ENCODE data around the gene APOL3.
A peak's percentile ranks its signal among the peaks of the same experiment; 100 is the strongest.

Gene APOL3

DNA sequence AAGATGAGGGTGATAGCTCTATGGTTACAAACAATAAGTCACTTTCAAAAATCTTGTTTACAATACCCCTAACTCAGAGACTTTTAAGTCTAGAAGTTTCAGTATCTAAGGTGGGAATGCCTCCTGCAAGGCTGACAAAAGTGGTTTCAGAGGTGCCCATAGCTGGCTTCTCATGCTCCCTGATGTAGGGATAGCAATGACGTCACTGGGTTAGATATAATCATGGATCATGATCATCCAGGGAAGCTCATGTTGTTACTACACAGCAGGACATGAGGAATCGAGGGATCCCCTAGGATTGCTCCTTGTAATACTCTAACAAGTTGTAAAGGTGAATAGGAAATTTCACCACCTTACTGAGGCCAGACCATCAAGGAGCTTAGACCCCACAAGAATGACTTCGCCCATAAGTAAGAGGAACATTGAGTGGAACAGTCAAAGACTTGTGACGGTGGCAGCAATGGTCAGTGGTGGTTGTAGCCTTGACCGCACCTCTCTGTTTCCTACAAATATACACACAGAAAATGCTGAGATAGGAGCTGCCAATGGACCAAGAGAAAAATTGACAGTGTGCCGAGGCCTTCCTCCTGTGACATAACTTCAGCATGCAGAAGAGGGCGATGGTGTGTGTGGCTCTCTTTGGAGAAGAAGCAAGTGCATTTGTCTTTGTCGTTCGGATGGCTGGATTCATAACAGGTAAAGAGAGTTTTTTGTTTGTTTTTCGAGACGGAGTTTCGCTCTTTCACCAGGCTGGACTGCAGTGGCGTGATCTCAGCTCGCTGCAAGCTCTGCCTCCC lies 25.5 kb upstream of the APOL3 start:
- in situ Hi-C loops (cut with HindIII; ENCODE audit: low pct_unique_long_range_greater_than_20kb, low sequenced_read_pairs), result no loop called here
- DNase-seq (ENCODE audit: low read depth in 1 of 2, low spot score in 1 of 2), result peak in 1 of 2 experiments; percentile 35
- no peak for TF ChIP-seq JUND (IDR thresholded peaks at IDR 0.05; ENCODE audit: low read depth)

DNA sequence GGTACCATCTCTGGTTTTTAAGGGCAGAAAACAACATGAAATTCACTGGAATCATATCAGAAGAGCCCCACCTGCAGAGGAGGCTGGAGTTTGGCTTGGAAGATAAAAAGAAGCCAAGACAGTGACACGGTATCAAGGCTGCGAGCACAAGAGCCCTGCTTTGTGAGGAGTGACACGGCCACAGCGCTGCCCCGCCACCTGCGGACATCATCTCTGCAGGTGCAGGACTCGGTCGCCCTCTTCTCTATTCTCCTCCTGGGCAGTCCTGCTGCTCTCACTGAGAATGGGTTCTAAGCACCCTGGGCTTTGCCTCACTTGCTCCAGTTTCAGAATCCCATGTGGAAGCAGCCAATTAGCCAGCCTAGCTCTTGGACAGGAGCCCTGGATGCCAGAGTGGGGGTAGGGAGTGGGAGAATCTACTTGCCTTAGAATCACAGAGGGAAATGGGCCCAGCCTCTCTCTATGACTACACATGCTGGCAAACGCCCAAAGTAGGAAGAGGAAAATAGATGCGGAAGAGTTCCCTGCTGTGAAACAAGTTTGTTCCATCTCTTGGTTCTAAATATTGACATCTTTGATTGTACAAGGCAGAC lies 24.0 kb upstream of the APOL3 start:
- in situ Hi-C loops (cut with HindIII; ENCODE audit: low pct_unique_long_range_greater_than_20kb, low sequenced_read_pairs), result no loop called here
- DNase-seq (ENCODE audit: low read depth in 1 of 2, low spot score in 1 of 2), result no peak
- TF ChIP-seq JUND (IDR thresholded peaks at IDR 0.05; ENCODE audit: low read depth), result no peak

- no peak for TF ChIP-seq JUND (IDR thresholded peaks at IDR 0.05; ENCODE audit: low read depth)
- in situ Hi-C loops (cut with HindIII; ENCODE audit: low pct_unique_long_range_greater_than_20kb, low sequenced_read_pairs), result no loop called here
- DNase-seq (ENCODE audit: low read depth in 1 of 2, low spot score in 1 of 2), result no peak
Measured at GRCh38 chr22:36183446-36183845, 22.9 kb upstream of the APOL3 start.

GRCh38 chr22:36182857-36183256 lies 22.3 kb upstream of the APOL3 start:
- in situ Hi-C loops (cut with HindIII; ENCODE audit: low pct_unique_long_range_greater_than_20kb, low sequenced_read_pairs), result no loop called here
- DNase-seq (ENCODE audit: low read depth in 1 of 2, low spot score in 1 of 2), result no peak
- no peak for TF ChIP-seq JUND (IDR thresholded peaks at IDR 0.05; ENCODE audit: low read depth)

DNA sequence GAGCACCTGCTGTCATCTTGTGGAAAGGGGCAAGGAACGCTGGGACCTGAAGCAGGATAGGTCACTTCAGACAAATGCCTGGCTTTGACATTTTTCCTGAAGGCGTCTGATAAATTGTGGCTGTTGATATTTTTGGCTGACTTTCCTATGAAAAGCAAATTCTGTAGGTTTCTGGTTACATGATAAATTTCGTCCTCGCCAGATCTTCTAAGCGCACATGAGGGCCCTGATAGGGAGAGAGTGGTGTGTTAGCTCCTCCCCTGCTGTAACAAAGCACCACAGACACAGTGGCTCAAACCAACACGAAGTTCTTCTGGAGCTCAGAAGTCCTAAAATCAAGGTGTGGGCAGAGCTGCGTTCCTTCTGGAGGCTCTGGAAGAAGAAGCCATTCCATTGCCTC lies 21.5 kb upstream of the APOL3 start:
- in situ Hi-C loops (cut with HindIII; ENCODE audit: low pct_unique_long_range_greater_than_20kb, low sequenced_read_pairs), result no loop called here
- DNase-seq (ENCODE audit: low read depth in 1 of 2, low spot score in 1 of 2), result no peak
- no peak for TF ChIP-seq JUND (IDR thresholded peaks at IDR 0.05; ENCODE audit: low read depth)

DNA sequence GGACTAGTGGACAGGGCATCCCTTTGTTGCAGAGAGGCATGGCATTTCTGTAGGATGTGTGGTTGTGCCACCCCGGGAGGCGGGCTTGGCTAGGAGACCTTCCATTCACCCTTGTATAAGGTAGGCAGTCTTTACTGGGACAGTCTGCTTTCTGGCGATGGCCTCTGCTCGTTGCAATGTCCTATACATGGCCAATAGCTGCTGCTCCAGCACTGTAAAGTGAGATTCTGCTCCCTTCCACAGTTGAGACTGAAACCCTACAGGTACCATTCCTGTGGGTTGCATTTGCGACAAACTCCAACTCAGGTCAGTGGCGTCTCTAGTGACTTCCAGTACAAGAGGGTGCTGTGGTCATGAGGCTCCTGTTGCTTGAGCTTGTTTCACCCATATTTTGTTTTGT lies 20.4 kb upstream of the APOL3 start:
- in situ Hi-C loops (cut with HindIII; ENCODE audit: low pct_unique_long_range_greater_than_20kb, low sequenced_read_pairs), result no loop called here
- no peak for TF ChIP-seq JUND (IDR thresholded peaks at IDR 0.05; ENCODE audit: low read depth)
- no peak for DNase-seq (ENCODE audit: low read depth in 1 of 2, low spot score in 1 of 2)

DNA sequence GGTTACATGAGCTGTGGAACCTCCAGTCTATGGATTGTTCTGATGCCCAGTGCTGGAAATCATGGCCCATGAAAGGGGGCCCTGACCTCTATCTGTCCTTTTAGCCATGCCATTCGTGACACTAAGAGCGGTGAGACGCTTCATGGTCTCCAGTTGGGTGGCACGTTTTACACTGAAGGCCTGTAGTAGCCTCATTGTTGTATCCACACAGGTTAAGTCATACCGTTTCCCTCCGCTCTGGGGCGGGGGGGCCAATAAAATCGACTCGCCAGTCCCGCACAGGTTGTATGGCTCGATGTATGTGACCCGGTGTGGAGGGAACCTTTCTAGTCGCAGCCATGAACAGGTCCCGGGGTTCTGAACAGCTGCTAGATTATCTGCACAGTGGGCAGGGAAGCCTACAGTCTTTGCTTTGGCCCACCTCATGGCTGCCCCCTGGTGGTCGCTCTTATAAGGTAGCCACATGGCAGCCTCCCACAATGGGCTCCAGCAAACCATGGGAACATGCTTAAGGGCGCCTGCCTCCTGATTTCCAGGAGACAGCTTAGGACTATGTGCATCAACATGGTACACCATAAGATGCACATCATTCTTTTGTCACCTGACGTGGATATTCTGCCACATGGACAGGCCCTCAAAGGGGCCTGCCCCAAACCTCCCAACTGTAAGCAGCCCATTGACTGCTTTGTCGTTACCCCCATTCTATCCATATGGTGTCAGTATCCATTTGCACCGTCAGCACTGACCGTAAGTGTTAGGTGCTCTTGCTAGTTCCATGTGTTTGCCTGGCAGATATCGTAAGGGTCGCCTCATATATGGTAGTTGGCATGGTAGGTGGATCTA lies 19.7 kb upstream of the APOL3 start:
- peak; percentile 9 to 51 for DNase-seq (ENCODE audit: low read depth in 1 of 2, low spot score in 1 of 2)
- in situ Hi-C loops (cut with HindIII; ENCODE audit: low pct_unique_long_range_greater_than_20kb, low sequenced_read_pairs), result no loop called here
- no peak for TF ChIP-seq JUND (IDR thresholded peaks at IDR 0.05; ENCODE audit: low read depth)

DNA sequence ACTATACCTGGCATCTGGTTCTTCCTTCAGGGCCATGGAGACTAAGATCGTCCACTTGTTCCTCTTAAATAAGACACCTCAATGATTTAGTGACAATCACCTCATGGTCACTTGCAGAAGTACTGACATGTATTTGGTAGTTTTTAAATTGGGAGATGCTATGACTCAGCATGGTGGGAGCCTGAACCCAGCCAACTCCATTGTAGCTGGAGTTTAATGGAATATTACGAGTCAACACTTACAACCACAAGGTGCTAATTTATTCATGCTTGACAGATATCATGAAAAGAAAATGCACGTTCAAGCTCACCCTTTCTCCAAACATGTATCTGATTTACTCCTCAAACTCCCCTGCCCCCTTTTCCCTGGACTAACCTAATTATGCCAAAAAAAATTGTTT lies 16.6 kb upstream of the APOL3 start:
- no peak for TF ChIP-seq JUND (IDR thresholded peaks at IDR 0.05; ENCODE audit: low read depth)
- in situ Hi-C loops (cut with HindIII; ENCODE audit: low pct_unique_long_range_greater_than_20kb, low sequenced_read_pairs), result no loop called here
- DNase-seq (ENCODE audit: low read depth in 1 of 2, low spot score in 1 of 2), result no peak

- no peak for TF ChIP-seq JUND (IDR thresholded peaks at IDR 0.05; ENCODE audit: low read depth)
- in situ Hi-C loops (cut with HindIII; ENCODE audit: low pct_unique_long_range_greater_than_20kb, low sequenced_read_pairs), result no loop called here
- DNase-seq (ENCODE audit: low read depth in 1 of 2, low spot score in 1 of 2), result peak in 1 of 2 experiments; percentile 22
Measured at GRCh38 chr22:36175892-36176291, 15.3 kb upstream of the APOL3 start.

GRCh38 chr22:36171941-36172340 lies 11.4 kb upstream of the APOL3 start:
- DNase-seq (ENCODE audit: low read depth in 1 of 2, low spot score in 1 of 2), result no peak
- no peak for TF ChIP-seq JUND (IDR thresholded peaks at IDR 0.05; ENCODE audit: low read depth)
- in situ Hi-C loops (cut with HindIII; ENCODE audit: low pct_unique_long_range_greater_than_20kb, low sequenced_read_pairs), result no loop called here

DNA sequence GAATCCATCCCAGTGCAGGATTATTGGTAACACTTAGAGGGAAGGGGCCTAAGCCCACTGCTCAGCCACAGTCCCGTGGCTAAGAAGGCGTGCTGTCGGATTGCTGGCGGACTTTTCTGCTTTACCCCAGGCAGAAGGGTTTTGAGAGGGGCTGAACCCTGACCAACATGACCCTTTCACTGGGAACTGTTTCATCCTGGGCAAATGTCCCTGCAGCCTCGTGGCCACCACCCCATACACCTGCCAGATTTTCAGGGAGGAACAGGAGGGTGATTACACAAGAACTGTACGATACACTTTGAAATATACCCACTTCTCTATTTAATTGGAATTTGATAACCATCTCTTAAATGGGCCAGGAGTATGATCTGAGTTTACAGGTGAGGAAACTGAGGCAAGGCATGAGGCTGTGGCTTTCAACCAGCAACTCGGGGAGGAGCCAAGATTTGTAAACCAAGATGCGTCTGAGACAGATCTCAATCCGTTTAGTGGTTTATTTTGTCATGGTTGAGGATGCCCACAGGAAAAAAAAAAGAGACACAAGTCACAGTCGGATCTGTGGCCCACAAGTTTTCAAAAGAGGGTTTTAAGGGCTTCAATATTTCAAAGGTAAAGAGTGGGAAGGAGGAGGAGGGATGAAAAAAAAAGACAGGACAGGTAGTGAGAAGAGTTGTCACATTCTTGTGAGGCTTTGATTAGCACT lies 6.1 kb upstream of the APOL3 start:
- in situ Hi-C loops (cut with HindIII; ENCODE audit: low pct_unique_long_range_greater_than_20kb, low sequenced_read_pairs), result no loop called here
- no peak for DNase-seq (ENCODE audit: low read depth in 1 of 2, low spot score in 1 of 2)
- no peak for TF ChIP-seq JUND (IDR thresholded peaks at IDR 0.05; ENCODE audit: low read depth)

- no peak for TF ChIP-seq JUND (IDR thresholded peaks at IDR 0.05; ENCODE audit: low read depth)
- no peak for DNase-seq (ENCODE audit: low read depth in 1 of 2, low spot score in 1 of 2)
- in situ Hi-C loops (cut with HindIII; ENCODE audit: low pct_unique_long_range_greater_than_20kb, low sequenced_read_pairs), result no loop called here
Measured at GRCh38 chr22:36166086-36166485, 5.5 kb upstream of the APOL3 start.
